ENCODE measurements around the gene TCP1.
"Not testable (repeated sequence)": the region's sequence is repeated elsewhere in the genome, so short reads cannot be mapped to it uniquely, and the experiment has no call there.

The TCP1 gene

GRCh38 chr6:159748127-159748526 is 41.3 kb downstream of the TCP1 start:
- intact Hi-C loops (cut with DNase I); DNase-seq: not testable (repeated sequence)

DNA sequence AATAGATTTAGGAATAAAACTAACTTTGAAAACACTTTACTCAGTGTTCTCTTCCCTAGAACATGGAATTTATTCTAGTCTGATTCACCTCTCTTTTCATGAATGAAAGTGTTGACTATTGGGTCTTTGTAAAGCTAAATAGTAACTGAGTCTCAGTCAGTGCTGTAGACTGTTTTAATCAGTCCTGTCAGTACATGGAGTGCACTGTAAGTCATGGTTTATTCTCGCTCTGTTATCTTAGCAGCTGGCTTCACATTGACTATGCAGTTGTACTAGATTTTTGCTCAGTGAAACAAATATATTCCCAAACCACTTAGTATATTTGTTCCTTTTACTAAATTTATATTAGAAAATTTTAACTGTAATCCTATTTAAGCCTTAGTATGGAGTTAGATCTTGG is 42.6 kb downstream of the TCP1 start:
- no peak for DNase-seq
- intact Hi-C loops (cut with DNase I), result no loop called here

DNA sequence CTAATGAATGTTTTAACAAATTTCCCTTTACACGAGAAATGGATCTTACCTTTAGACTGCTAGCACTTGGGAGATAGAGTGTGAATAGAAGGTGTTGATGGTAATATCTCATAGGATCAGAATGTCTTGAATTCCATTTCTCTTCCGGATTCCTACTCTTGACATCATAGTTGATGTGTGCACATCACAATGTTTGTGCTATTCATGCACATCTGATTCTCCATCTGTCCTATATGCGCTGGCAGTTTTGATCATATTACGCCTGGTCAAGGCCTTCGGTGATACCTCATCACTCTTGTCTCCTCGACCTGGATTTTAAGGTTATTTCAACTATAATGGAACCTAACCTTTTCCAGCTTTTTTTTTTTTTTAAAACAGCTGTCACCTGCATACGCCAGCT is 44.3 kb downstream of the TCP1 start:
- intact Hi-C loops (cut with DNase I), result no loop called here
- no peak for DNase-seq

GRCh38 chr6:159742165-159742564 is 47.2 kb downstream of the TCP1 start:
- intact Hi-C loops (cut with DNase I), result no loop called here
- DNase-seq, result no peak

GRCh38 chr6:159739341-159739740 is 50.1 kb downstream of the TCP1 start:
- DNase-seq, result no peak
- intact Hi-C loops (cut with DNase I), result no loop called here

DNA sequence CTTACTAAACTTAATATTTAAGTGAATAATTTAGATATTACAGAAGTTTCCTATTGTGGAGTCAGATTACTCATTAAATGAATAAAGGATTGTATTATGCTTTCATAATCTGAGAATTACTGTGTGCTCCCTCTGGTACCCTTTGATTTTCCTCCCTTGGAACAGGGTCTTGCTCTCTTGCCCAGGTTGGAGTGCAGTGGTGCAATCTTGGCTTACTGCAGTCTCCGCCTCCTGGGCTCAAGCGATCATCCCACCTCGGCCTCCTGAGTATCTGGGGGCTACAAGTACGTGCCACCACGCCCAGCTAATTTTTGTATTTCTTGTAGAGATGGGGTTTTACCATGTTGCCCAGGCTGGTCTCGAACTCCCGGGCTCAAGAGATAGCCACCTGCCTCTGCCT is 52.5 kb downstream of the TCP1 start:
- intact Hi-C loops (cut with DNase I), result no loop called here
- peak in 1 of 10 donors; percentile 56 for DNase-seq

- DNase-seq; intact Hi-C loops (cut with DNase I): not testable (repeated sequence)
Measured at GRCh38 chr6:159733395-159733794, 56.0 kb downstream of the TCP1 start.

DNA sequence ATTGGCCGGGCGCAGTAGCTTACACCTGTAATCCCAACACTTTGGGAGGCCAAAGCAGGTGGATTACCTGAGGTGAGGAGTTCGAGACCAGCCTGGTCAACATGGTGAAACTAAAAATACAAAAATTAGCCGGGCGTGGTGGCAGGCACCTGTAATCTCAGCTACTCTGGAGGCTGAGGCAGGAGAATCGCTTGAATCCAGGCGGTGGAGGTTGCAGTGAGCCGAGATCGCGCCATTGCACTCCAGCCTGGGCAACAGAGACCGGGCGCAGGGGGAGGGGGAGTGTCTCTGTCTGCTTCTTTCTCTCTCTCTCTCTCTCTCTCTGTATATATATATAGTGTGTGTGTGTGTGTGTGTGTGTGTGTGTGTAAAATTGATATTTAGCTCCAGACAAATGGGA is 56.9 kb downstream of the TCP1 start:
- DNase-seq; intact Hi-C loops (cut with DNase I): not testable (repeated sequence)

DNA sequence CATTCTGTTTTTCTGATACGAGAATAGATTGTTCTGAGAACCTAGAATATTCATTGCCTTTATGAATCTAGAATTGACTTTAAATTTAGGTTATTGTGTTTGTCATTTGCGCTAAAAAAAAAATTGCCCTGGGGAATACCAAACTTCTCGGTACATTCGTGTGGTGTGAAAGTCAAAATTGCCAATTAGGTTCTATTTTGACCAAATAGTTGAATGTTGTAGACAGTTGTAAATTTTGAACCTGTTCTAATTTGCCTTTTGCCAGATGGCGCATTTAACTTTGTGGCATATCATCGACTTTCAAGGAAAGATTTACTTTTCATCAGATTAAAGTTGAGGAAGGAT is 59.1 kb downstream of the TCP1 start:
- DNase-seq, result no peak

GRCh38 chr6:159729598-159730331 is 59.6 kb downstream of the TCP1 start:
- DNase-seq, result no peak
- intact Hi-C loops (cut with DNase I), result no loop called here

More for the DNA sequence above, 59.1 kb downstream of the TCP1 start:
- intact Hi-C loops (cut with DNase I), result no loop called here

- intact Hi-C loops (cut with DNase I), result no loop called here
- no peak for DNase-seq
Measured at GRCh38 chr6:159728531-159728964, 60.9 kb downstream of the TCP1 start.

All from posterior cingulate gyrus (tissue), 11 donors.